ENCODE measurements around the gene FSD1.

FSD1 gene

DNA sequence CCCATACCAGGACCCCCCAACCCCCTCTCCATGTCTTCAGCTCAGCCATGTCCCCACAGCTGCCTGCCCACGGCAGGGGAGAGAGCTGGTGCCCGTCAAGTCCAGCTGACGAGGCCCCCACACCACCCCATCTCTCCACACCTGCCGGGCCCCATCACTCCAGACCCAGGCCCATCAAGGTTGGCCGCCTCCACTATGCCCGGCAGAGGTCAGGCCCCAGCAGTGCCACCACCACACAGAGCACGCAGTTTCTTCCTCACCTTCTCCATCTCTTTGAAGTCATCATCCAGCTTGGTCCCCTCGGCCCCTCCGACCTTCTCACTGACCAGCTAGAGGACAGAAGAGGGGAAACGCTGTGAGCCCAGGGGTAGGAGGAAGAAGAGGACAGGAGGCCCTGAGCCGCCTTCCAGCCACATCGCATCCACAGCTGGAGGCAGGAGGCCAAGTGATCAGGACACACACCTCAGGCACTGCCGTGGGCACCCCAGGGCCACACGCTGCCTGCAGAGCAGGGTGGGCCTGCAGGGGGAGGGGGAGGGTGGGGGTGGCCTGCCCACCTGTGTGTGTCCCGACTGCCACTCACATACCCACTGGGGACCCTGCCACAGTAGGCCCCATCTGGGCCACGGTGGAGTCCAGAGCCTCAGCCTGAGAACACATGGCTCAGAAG, 62.4 kb downstream of the FSD1 start:
- DNase-seq, result no peak

DNA sequence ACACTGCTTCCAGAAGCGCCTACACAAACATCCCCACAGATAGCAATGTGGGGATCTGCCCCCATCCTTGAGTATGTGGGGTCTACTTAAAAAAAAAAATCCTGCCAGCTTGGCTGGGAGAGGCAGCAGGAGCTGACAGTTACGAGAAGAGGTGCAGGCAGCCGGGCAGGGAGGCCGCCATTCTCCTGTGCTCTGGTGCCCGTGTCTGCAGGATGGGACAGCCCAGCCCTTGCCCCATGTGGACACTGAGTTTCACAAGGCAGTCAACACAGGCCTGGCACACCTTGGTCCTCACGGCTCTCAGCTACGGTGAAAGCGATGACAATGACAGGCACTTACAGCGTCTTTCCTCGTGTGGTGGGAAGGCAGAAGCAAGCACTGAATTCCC, 62.9 kb downstream of the FSD1 start:
- no peak for DNase-seq

DNA sequence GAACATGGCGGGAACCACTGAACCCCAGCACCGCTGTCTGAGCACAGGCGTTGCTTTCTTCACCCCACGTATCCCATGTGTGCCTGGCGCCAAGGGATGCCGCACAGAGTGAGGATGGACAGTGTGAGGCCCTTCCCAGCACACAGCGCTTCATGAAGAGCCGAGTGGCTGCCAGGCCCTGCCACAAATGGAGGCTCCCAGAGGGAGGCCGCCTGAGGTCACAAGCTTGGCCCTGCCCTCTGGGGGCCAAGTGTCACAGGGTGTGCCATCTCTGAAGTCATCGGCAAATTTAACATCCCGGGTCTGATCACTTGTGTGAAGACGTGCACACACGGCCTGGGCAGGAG, 63.4 kb downstream of the FSD1 start:
- no peak for DNase-seq

DNA sequence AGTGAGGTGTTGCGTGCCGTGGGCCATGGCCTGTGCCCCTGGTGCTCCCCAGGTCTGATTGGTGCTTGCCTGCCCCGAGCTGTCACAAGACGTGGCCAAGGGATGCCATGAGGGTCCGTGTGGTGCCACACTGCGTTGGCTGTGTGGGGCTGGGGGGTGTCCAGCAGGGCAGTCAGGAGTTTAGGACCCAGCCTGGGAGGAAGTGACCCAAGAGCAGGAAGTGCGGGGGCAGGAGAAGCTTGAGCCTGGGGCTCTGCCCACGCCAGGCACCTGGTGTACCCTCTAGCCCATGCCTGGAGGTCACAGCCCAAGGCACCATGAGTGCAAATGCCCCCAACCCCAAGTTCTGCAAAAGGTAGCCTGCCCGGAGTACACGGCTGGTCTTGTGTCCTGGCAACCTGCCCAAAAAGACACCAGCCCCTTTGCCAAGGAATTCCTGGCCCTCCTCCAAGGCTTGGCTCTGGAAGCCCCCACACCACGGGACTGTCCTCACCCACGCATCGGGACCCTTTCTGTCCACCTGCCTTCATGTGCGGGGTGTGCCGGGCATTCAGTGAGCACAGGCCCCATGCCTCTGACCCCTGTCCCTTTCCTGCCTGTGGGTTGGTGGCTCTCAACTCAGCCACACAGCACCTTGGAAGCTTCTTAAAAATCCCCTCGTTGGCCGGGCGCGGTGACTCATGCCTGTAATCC, 63.9 kb downstream of the FSD1 start:
- DNase-seq, result peak; percentile 27

DNA sequence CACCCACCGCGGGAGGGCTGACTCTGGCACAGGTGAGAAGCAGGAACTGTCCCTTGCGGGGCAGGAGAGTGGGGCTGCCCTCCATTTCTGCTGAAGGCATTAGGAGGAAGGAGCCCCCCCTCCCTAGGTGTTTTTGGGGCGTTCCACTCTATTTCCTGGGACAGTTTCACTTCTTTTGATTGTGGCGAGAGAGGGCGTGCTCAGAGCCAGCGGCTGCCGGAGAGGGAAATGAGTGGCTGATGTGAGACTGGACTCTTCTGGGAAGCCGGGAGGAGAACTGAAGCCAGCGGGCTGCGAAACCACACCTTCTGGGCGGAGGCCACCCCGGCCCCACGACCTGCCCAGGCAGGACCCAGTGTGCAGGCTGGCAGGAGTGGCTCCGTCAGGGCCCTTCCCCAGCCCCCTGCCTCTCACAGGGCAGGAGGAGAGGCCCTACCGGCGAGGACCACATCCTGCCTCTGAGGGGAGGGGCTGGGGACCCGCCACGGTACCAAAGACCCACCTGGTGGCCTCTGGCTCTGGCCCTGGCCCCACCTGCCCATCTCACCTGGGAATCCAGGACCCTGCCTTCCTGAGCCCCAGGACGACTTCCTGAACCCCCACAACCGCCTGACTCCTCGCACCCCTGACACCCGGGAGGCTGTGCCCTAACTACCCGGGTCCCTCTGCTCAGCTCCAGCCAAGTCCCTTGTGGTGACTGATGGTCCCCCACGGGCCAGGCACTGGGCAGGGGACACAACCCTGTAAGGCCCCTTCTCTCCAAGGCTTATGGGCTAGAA, 64.9 kb downstream of the FSD1 start:
- DNase-seq, result peak; percentile 89

DNA sequence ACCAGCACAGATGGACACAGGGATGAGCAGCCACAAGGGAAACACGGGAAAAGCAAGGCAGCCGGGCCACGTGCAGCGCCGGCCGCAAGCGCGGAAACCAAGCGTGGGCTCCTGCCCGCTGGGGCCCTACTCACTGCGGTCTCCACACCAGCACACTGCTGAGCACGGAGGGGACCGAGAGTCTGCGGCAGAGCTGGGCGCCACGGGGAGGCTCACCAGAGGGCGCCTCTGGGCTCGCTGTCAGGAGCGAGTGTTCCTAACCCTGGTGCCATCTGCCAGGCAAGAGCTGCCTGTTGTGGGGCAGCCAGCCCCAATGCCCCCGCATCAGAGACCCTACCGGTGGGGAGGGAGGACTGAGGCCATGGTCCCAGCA, 65.5 kb downstream of the FSD1 start:
- peak; percentile 18 for DNase-seq

DNA sequence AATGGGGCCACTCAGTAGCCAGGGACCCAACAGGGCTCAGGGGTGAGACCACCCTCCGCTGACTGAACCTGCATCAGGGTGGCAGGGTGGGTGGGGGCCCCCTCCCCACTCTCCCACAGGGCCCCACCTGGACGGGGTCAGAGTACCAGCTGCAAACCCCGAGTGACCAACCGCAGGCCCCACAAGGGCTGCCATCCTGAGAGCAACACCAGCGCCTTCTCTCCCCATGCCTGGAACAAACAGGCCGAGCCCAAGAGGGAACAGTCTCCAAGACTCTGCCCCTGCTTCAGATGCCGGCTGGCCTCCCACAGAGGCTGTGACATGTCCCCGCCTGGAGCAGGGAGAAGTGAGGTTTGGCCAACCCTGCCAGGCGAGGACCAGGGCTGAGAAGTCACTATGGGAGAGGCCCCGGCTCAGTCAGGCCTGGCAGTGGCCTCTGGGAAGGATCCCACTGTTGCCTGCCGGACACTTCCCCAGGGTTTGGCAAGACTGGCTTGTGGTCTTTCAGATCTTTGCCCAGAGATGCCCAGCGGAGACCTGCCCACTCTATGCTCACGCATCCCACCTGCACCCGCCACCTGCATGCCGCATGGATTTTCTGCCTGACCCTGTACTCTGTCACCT, 66.1 kb downstream of the FSD1 start:
- no peak for DNase-seq

DNA sequence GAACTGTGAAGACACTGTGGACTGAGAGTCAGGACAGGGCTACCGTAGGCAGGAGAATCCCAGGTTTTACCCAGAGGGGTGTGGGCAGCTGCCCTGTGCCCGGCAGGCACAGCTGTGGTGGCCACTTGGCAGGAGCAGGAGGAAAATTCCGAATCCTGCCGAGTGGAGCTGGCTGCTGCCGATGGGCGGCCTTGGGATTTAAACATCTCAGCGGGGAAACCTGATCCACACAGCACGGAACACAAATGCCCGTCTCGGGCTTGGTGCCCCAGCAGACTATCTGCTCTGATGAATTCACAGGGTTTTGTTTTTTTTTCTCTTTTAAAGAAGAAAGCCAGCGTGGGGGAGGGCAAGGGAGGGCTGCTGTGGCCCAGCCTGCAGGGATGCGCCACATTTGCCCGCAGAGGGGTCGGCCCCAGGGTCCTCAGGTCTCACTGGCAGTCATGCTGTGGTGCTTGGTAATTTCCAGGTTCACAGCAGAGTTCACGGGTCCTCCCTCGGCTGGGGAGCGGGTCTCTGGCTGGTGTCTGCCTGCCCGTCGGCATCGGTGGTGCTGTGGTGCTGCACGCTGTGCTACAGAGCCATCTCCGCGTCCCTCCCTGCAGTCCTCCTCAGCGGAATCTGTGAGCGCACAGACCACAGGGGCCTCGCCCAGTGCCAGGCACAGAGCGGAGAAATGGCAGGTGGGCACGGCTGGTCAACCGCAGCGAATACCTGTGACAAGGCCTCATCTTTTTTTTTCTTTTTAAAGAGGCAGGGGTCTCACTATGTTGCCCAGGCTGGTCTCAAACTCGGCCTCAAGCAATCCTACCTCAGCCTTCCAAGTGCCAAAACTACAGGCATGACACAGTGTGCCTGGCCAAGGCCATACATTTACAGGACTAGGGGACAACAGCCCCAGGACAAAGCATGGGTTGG, 67.1 kb downstream of the FSD1 start:
- no peak for DNase-seq

DNA sequence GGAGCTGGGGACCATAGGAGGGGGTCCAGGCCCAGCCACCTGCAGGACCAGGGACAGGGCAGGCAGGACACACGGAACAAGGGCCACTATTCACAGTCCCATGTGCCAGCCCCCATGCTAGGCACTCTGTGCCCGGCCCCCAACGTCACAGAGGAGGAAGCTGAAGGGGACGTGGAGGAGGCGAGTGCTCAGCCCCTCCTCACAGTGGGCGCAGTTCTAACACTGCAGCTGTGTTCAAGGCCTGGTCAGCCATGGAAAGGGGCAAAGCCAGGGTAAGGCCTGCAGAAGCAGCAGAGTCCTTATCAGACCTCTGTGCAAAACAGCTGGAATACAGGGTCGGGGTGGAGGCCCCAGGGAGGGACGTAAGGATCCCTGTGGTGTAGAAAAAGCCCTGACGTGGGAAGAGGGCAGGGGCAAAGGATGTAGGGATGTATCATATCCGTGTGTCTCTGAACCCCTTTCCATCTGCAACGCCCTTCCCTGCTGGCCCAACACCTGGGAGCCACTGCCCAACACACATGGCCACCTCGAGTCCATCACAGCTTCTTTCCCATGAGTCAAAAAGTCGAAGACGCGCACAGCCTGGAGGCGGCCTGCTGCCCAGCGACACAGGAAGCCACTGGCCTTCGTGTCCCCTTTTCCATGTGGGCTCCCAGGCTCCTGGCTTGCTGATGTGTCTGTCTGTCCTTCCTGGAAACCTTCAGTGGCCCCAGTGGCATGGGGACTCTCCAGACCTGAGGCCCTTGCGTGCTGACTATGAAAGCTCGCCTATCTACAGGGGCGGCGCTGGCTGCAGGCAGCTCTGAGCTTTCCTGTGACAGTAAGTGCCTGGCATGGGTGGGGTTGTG, 68.0 kb downstream of the FSD1 start:
- DNase-seq, result no peak

DNA sequence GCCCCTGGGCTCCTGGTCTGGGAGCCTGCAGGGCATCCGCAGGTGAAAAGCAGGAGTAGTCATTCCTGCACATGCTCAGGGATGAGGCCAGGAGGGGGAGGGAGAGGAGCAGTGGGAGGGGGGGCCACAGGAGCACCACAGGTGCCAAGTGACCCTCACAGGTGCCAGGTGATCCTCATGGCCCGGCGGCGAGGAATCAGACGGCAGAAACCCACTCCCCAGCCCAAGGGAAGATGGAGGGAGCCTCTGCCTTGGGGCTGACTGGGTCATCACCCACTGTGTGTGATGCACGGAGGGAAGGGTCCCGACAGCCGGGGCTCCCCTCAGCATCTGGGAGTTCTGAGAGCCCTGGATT, 68.6 kb downstream of the FSD1 start:
- DNase-seq, result no peak

All from DMS79 (cell line).